ENCODE data around the gene NUP153.

NUP153 gene

GRCh38 chr6:17656644-17657043, 50.1 kb downstream of the NUP153 start:
- no peak overlapping the region for H2AFZ ChIP-seq (ENCODE audit: low read length, unreplicated experiment)
- no peaks in the 10 kb centered on the region for H3K4me1 ChIP-seq (ENCODE audit: control insufficient read depth, insufficient read depth, low read length, unreplicated experiment)
- no peak overlapping the region for H3K27ac ChIP-seq (ENCODE audit: low read depth, low read length)
- no peak overlapping the region for H3K4me3 ChIP-seq (ENCODE audit: low read depth, low read length)
- H3K36me3 ChIP-seq (ENCODE audit: insufficient read depth, low read length): peaks cover 23% of the 10 kb centered on the region
- H3K27me3 ChIP-seq (ENCODE audit: insufficient read depth, low read length): no peaks in the 10 kb centered on the region
- peaks cover 27% of the 10 kb centered on the region for H3K79me2 ChIP-seq (ENCODE audit: control insufficient read depth, insufficient read depth, low read length, unreplicated experiment)

- peaks cover 22% of the 10 kb centered on the region for H3K36me3 ChIP-seq (ENCODE audit: insufficient read depth, low read length)
- H3K27ac ChIP-seq (ENCODE audit: low read depth, low read length): no peak overlapping the region
- H2AFZ ChIP-seq (ENCODE audit: low read length, unreplicated experiment): no peak overlapping the region
- peaks cover 27% of the 10 kb centered on the region for H3K79me2 ChIP-seq (ENCODE audit: control insufficient read depth, insufficient read depth, low read length, unreplicated experiment)
- no peak overlapping the region for H3K4me3 ChIP-seq (ENCODE audit: low read depth, low read length)
- no peaks in the 10 kb centered on the region for H3K4me1 ChIP-seq (ENCODE audit: control insufficient read depth, insufficient read depth, low read length, unreplicated experiment)
- no peaks in the 10 kb centered on the region for H3K27me3 ChIP-seq (ENCODE audit: insufficient read depth, low read length)
Observed at GRCh38 chr6:17656092-17656491, 50.6 kb downstream of the NUP153 start.

- Histone ChIP-seq H2AFZ (ENCODE audit: low read length, unreplicated experiment) (no peak overlapping the region), H3K27me3 (ENCODE audit: insufficient read depth, low read length) (no peaks in the 10 kb centered on the region), H3K4me3 (ENCODE audit: low read depth, low read length) (no peak overlapping the region), H3K27ac (ENCODE audit: low read depth, low read length) (no peak overlapping the region), H3K36me3 (ENCODE audit: insufficient read depth, low read length) (peaks cover 22% of the 10 kb centered on the region), H3K79me2 (ENCODE audit: control insufficient read depth, insufficient read depth, low read length, unreplicated experiment) (peaks cover 26% of the 10 kb centered on the region), H3K4me1 (ENCODE audit: control insufficient read depth, insufficient read depth, low read length, unreplicated experiment) (no peaks in the 10 kb centered on the region)
Observed at GRCh38 chr6:17653198-17653882, 53.4 kb downstream of the NUP153 start.

- H3K4me3 ChIP-seq (ENCODE audit: low read depth, low read length): no peak overlapping the region
- H3K27me3 ChIP-seq (ENCODE audit: insufficient read depth, low read length): no peaks in the 10 kb centered on the region
- H3K79me2 ChIP-seq (ENCODE audit: control insufficient read depth, insufficient read depth, low read length, unreplicated experiment): peaks cover 20% of the 10 kb centered on the region
Observed at GRCh38 chr6:17650656-17651309, 55.9 kb downstream of the NUP153 start.

GRCh38 chr6:17648745-17649144, 58.0 kb downstream of the NUP153 start:
- Histone ChIP-seq H3K36me3 (ENCODE audit: insufficient read depth, low read length) (peaks cover 40% of the 10 kb centered on the region), H3K27me3 (ENCODE audit: insufficient read depth, low read length) (no peaks in the 10 kb centered on the region), H3K27ac (ENCODE audit: low read depth, low read length) (no peak overlapping the region), H3K4me1 (ENCODE audit: control insufficient read depth, insufficient read depth, low read length, unreplicated experiment) (no peaks in the 10 kb centered on the region), H3K4me3 (ENCODE audit: low read depth, low read length) (no peak overlapping the region), H3K79me2 (ENCODE audit: control insufficient read depth, insufficient read depth, low read length, unreplicated experiment) (peaks cover 12% of the 10 kb centered on the region), H2AFZ (ENCODE audit: low read length, unreplicated experiment) (no peak overlapping the region)

More at GRCh38 chr6:17650656-17651309, 55.9 kb downstream of the NUP153 start:
- Histone ChIP-seq H3K36me3 (ENCODE audit: insufficient read depth, low read length) (peaks cover 30% of the 10 kb centered on the region), H3K4me1 (ENCODE audit: control insufficient read depth, insufficient read depth, low read length, unreplicated experiment) (no peaks in the 10 kb centered on the region), H2AFZ (ENCODE audit: low read length, unreplicated experiment) (no peak overlapping the region), H3K27ac (ENCODE audit: low read depth, low read length) (no peak overlapping the region)

- Histone ChIP-seq H3K79me2 (ENCODE audit: control insufficient read depth, insufficient read depth, low read length, unreplicated experiment) (peaks cover 22% of the 10 kb centered on the region), H3K36me3 (ENCODE audit: insufficient read depth, low read length) (peaks cover 67% of the 10 kb centered on the region), H3K4me1 (ENCODE audit: control insufficient read depth, insufficient read depth, low read length, unreplicated experiment) (peaks cover 32% of the 10 kb centered on the region), H3K4me3 (ENCODE audit: low read depth, low read length) (no peak overlapping the region), H3K27ac (ENCODE audit: low read depth, low read length) (0 out of 2 replicates have a peak overlapping the region, but pooled peaks have one; percentile 14), H3K27me3 (ENCODE audit: insufficient read depth, low read length) (no peaks in the 10 kb centered on the region), H2AFZ (ENCODE audit: low read length, unreplicated experiment) (no peak overlapping the region)
Observed at GRCh38 chr6:17640477-17640917, 66.2 kb downstream of the NUP153 start.

GRCh38 chr6:17638212-17638715, 68.5 kb downstream of the NUP153 start:
- no peaks in the 10 kb centered on the region for H3K27me3 ChIP-seq (ENCODE audit: insufficient read depth, low read length)
- peaks cover 32% of the 10 kb centered on the region for H3K4me1 ChIP-seq (ENCODE audit: control insufficient read depth, insufficient read depth, low read length, unreplicated experiment)
- no peak overlapping the region for H3K4me3 ChIP-seq (ENCODE audit: low read depth, low read length)
- no peak overlapping the region for H2AFZ ChIP-seq (ENCODE audit: low read length, unreplicated experiment)
- peak overlapping the region; percentile 37 for H3K27ac ChIP-seq (ENCODE audit: low read depth, low read length)
- H3K36me3 ChIP-seq (ENCODE audit: insufficient read depth, low read length): peaks cover 51% of the 10 kb centered on the region
- H3K79me2 ChIP-seq (ENCODE audit: control insufficient read depth, insufficient read depth, low read length, unreplicated experiment): peaks cover 36% of the 10 kb centered on the region

GRCh38 chr6:17635568-17635967, 71.2 kb downstream of the NUP153 start:
- peaks cover 34% of the 10 kb centered on the region for H3K36me3 ChIP-seq (ENCODE audit: insufficient read depth, low read length)
- H3K27me3 ChIP-seq (ENCODE audit: insufficient read depth, low read length): no peaks in the 10 kb centered on the region
- no peak overlapping the region for H2AFZ ChIP-seq (ENCODE audit: low read length, unreplicated experiment)
- no peak overlapping the region for H3K27ac ChIP-seq (ENCODE audit: low read depth, low read length)
- H3K4me1 ChIP-seq (ENCODE audit: control insufficient read depth, insufficient read depth, low read length, unreplicated experiment): peaks cover 33% of the 10 kb centered on the region
- peaks cover 36% of the 10 kb centered on the region for H3K79me2 ChIP-seq (ENCODE audit: control insufficient read depth, insufficient read depth, low read length, unreplicated experiment)
- H3K4me3 ChIP-seq (ENCODE audit: low read depth, low read length): no peak overlapping the region

GRCh38 chr6:17633465-17634188, 73.1 kb downstream of the NUP153 start:
- H3K36me3 ChIP-seq (ENCODE audit: insufficient read depth, low read length): peaks cover 35% of the 10 kb centered on the region
- H3K27me3 ChIP-seq (ENCODE audit: insufficient read depth, low read length): no peaks in the 10 kb centered on the region
- H3K27ac ChIP-seq (ENCODE audit: low read depth, low read length): no peak overlapping the region
- H3K4me3 ChIP-seq (ENCODE audit: low read depth, low read length): no peak overlapping the region
- H2AFZ ChIP-seq (ENCODE audit: low read length, unreplicated experiment): no peak overlapping the region
- H3K79me2 ChIP-seq (ENCODE audit: control insufficient read depth, insufficient read depth, low read length, unreplicated experiment): peaks cover 45% of the 10 kb centered on the region
- H3K4me1 ChIP-seq (ENCODE audit: control insufficient read depth, insufficient read depth, low read length, unreplicated experiment): peaks cover 18% of the 10 kb centered on the region

- Histone ChIP-seq H3K36me3 (ENCODE audit: insufficient read depth, low read length) (peaks cover 34% of the 10 kb centered on the region), H3K4me1 (ENCODE audit: control insufficient read depth, insufficient read depth, low read length, unreplicated experiment) (peaks cover 11% of the 10 kb centered on the region), H3K27me3 (ENCODE audit: insufficient read depth, low read length) (no peaks in the 10 kb centered on the region), H2AFZ (ENCODE audit: low read length, unreplicated experiment) (no peak overlapping the region), H3K27ac (ENCODE audit: low read depth, low read length) (no peak overlapping the region), H3K79me2 (ENCODE audit: control insufficient read depth, insufficient read depth, low read length, unreplicated experiment) (peaks cover 42% of the 10 kb centered on the region), H3K4me3 (ENCODE audit: low read depth, low read length) (no peak overlapping the region)
Observed at GRCh38 chr6:17632934-17633333, 73.8 kb downstream of the NUP153 start.

All from ACC112 (cell line).